Activated CD8-positive, alpha-beta memory T cell treated with anti-CD3 and anti-CD28 coated beads, Interleukin-2, amount 50 U/mL, for 4 hours (primary cell): Measurements from ENCODE around the gene KRTAP5-1.

ENCODE experiments used
- DNase-seq: peaks from one replicate; pipeline ENCODE4 v3.0.0-alpha.2; 2020

Gene KRTAP5-1

GRCh38 chr11:1558775-1559110 is 26.3 kb downstream of the KRTAP5-1 start:
- no peak for DNase-seq

DNA sequence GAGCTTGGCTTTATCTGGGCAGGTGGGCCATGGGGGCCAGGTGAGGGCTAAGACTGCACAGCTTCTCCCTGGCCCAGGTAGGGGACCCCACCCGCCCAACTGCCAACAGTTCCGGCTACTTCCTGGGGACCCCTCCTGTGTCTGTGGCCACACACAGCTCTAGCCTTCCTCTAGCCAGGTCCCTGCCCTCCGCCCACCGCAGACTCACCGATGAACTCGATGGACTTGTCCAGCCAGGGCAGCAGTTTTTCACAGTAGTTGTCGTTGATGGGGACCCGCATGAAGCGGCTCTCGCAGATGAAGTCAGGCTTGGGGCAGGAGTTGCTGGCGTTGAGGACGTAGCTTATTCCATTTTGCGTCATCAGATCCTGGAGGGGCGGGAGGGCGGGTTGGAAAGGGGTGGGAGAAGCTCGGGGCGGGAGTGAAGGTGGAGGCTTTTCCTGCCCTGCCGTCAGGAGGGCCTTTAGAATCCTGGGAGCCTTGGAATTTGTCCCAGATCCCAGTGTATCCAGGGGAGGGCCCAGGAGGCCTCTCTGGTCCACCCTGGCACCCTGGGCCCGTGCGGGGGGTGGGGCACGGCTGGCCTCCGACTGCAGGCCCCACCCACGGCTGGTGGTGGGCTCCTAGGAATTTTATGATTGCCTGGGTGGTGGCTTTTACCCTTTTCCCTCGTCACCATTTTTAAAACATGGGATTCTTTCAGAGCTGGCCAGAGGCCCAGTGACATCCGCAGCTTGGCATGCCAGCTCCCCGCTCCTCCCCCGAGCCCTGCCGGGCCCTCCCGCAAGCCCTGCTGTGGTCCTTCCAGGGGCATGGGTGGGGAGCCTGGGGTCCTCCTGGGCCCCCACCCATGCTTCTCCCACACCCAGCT is 26.9 kb downstream of the KRTAP5-1 start:
- no peak for DNase-seq

- DNase-seq, result no peak
Measured at GRCh38 chr11:1557051-1557884, 27.8 kb downstream of the KRTAP5-1 start.

DNA sequence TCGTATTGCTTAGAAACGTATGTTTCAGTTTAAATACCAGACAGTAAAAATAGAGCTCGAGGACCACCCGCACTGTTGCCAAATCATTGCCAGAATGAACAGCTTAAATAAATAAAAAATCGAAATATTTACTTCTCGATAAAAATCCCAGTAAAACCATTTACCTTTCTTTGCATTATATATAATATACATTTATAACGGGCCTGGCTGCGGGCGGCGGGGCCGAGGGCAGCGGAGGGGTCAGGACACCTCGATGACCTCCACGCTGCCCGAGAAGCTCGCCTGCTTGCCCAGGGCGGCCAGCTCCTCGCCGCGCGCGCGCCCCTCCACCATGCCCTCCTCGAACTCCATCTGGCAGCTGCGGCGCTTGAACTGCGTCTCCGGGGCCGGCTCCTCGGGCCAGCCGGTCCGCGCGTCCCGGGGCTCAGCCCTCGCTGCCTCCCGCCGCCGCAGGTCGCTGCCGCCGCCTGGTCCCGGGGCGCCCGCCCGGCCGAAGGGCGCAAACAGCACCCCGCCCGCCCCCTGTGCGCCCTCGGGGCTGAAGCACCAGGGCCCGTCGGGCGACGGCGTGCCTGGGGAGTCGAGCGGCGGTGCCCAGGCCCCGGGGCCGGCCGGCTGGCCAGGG is 28.7 kb downstream of the KRTAP5-1 start:
- DNase-seq, result no peak

GRCh38 chr11:1555713-1556153 is 29.4 kb downstream of the KRTAP5-1 start:
- no peak for DNase-seq

- no peak for DNase-seq
Measured at GRCh38 chr11:1554981-1555712, 29.9 kb downstream of the KRTAP5-1 start.

- no peak for DNase-seq
Measured at GRCh38 chr11:1553808-1554594, 31.1 kb downstream of the KRTAP5-1 start.

DNA sequence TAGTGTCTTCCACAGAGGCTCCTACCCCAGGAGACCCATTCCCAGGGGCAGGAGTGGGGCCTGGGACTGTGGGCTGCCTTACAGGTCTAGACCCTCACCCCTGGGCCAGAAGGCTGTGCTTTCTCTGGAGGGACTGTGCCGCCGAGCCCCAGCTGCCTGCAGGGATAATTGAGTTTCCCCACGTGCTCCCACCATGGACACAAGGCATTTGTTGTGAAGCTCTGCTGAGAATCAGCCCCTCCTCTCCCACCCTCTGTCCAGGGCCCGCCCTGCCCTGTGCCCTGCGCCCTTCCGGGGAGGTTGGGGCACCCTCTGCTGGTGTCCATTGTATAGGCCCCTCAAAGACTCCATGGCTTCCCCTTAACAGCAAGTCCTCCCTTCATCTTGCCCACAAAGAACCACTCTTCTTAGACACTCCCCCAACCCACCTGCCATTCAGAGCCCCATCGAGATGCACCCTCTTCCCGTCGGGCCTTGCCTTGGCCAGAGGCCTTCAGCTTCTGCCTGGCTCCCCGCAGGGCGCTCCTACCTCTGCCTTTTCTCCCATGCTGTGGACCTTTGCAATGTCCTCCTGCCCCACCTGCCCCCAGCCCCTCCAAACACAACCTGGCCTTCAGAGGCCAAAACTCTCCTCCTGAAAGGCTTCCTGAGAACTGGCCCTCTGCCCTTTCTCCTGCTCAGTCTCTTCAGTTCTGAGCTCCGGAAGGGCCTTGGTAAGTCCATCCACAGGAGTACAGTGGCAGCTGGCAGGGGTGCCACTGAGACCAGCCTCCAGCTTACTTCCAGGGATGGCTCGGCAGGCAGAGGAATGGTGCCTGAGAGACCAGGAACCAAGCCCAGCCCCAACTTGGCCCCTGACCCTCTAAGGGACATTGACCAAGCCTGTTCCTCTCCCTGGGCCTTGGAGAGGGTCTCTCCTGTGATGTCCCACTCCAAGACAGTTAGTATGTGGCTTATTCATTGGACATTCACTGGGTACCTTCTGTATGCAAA is 35.4 kb downstream of the KRTAP5-1 start:
- no peak for DNase-seq

DNA sequence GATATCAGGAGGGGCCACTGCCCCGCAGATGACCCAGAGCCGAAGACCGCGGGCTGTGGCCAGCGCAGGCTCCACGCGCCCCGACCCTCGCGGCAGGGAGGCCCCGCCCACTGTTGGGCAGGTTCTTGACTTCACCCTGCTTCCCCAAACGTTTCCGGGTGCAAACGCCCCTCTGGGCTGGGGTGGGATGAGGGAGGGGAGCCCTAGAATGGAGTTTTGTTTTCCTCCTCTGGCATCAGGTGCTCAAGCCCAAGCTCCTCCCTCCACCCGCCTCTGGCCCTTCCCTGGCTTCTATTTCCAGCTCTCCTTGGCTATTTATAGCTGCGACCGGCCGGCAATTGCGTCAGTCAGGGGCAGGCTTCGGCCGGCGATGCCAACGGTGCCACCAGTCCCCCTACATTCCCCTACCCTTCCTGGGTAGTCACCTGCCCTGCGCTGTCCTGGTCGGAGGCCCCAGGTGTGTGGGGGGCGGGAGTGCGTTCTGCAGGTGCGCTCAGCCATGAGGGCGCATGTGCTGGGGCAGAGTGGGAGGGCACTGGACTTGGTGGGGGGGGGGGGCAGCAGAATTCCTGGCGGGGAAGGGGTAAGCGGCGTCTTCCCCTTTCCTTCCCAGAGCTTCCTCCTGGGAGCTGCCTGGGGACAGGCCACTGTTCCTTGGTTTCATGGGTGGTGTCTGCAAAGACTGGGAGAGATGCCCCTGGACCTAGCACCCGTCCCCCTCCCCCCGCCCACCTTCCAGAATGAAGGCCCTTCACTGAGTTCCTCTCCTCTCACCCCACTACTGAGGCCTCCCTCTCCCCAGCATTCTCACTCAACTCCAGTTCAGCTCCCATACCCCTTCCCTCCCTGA is 36.6 kb downstream of the KRTAP5-1 start:
- no peak for DNase-seq

DNA sequence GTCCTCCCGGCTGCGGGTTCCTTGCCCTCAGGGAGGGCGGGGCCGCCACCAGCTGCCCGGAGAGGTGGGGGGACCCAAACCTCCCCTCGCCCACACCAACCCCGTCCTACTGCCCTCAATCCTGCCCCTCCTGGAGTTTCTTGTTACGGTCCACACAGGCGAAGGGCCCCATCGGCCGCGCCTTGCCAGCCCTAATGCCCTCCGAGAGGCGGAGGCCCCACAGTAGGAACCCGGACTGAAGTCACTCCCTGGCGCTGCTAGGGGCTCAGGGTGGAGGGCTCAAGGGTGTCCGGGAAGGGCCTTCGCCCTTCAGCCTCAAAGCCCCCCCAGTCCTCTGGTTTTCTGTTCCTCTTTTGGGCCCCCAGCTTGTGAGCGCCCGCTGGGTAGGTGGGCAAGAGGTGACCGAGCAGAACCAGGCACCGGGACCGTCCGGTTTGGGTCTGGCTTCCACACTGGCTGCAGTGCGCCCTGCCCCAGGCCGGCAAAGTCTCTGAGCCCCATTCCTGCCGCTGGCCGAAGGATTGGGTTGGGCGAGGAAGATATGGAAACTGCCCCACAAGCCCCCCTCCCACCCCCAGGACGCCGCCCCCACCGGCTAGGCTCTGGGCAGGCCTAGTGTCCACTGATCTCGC is 37.5 kb downstream of the KRTAP5-1 start:
- DNase-seq, result no peak

- DNase-seq, result peak; percentile 57
Measured at GRCh38 chr11:1546536-1547466, 38.3 kb downstream of the KRTAP5-1 start.

DNA sequence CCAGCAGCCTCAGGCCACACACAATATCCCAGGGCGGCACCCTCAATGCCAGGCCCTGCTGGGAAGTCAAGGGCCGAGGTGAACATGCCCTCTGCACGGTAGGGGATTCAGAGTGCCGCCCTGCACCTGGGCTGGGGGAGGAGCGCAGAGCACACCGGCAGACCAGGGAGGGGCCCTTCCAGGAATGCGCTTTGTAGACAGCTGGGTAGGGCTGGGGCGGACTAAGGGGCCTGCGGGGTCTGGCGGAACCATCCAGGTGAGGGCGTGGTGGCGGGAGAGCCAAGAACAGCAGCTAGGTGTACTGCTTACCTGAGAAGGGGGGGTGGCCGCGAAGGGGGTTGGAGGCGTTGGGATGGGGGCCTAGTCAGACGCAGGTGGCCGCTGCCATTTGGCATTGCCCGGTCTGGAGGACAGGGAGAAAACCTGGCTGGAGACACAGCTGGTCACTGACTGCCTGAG is 39.0 kb downstream of the KRTAP5-1 start:
- DNase-seq, result no peak

DNA sequence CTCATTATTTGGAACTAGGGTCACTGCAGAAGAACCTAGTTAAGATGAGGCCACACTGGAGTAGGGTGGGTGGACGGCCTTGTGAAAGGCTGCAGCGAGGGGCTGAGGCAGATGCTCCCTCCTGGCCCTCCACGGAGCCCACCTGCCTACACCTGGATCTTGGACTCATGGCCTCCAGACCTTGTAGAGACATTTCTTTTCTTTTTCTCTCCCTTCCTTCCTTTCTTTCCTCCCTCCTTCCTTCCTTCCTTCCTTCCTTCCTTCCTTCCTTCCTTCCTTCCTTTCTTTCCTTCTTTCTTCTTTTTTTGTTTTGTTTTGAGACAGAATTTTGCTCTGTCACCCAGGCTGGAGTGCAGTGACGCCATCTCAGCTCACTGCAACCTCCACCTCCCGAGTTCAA is 39.7 kb downstream of the KRTAP5-1 start:
- DNase-seq, result no peak

DNA sequence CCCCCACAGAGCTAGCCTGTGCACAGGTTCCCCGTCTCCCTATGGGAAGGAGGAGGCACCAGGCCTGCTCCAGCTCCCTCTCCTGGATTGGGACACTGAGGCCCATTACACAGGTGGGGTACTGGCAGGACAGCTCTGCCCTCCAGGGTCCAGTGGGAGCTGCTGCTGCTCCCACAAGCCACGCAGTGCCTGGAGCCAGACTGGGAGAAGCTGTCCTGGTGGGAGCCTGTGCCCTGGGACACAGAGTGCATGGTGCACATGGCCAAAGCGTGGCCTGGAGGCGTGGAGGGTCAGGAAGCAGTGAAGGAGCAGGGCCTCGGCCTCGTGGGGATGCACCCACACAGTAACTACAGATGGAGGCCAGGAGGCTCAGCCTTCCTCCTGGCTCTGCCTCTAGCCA is 40.5 kb downstream of the KRTAP5-1 start:
- no peak for DNase-seq

DNA sequence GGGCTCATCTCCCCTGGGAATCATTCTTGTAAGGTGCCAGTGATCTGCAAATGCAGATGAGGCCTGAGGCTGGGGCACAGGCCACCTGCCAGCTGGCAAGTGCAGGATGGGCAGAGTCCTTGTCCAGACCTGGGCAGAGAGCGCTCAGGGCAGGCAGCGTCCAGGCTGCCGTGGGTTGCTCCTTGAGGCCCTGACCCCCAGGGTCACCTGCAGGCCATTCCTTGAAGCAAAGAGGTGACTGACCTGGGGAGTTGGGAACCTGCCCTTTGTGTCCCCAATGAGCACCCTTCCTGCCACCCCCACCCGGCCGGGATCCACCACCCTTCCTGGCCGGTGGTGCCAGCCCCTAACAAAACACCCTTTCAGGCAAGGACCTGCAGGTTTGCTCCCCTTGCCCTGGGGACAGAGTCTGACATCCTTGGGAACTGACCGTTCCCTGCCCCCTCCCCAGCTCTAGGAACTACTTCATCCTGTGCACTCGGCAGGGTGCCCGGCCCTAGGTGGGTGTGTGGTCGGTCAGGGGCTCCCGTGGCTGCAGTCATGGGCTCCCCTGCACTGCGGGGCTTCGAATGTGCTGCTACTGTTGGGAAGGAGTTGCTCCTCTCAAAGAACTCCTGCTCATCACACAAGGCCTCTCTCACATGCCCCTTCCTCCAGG is 41.3 kb downstream of the KRTAP5-1 start:
- no peak for DNase-seq

DNA sequence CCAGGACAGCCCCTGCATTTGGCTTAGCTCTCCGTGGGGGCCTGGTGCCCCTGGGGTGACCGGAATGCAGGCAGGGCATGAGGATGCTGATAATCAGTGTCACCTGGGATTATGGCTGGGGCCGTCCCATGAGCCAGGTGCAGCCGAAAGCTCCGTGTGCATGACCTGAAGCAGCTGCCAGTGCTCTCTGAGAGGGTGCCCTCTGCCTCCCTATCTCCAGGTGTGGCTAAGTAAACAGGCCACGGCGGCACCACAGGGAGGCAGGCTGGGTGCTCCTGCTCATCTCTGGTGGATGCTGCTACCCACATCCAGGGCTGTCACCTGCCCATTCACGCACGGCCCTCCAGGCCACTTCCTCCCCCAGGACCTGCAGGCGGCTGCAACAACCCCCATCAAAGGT is 42.8 kb downstream of the KRTAP5-1 start:
- no peak for DNase-seq

DNA sequence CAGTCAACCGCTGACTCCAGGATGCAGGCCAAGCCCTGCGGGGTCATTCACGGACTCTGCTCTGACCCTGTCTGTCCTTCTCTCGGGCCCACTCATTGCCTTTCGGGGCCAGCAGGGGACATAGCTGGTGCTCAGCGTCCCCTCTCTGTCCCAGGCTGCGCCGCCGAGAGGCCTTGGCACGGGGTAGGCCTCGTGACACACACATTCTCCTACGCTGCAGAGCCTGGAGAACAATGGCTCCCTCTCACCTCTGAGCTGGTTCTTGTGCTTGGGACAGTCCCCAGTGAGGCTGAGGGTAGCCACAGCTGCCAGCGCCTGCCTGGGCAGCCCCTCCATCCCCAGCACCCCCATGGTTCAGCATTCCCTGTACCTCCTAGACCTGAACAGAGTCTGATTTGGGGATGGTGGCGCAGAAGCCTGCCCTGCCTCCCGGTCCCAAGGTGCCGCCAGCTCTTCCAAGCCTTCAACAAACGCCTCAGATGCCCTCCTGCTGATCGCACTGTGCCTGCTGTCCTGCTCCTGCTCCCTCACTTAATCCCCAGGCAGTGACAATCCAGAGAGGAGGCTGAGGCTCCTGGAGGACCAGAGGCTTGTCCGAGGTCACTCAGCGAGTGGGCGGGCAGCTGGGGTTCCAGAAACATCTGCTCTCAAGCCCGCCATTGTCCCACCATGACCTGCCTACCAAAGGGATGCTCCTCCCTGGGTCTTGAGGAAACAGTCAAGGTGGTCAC is 43.4 kb downstream of the KRTAP5-1 start:
- no peak for DNase-seq
